Transverse colon (tissue), 4 donors: ENCODE results near the gene SYNJ2. TPM values are rescaled to one million over a fixed set of nuclear protein-coding genes. Genes with fewer than 3 reads are reported as not detected.

Source experiments
- DNase-seq: peaks from one replicate; pipeline ENCODE4 v3.0.0-alpha.2; 2019
- H3K27ac ChIP-seq, 4 donors: fragments of 200-600 bp; sonication (generic); 2 replicates each; pipeline ENCODE4 v1.5.1; 2016 to 2018; ENCODE audit warnings: inconsistent platforms in 4 of 4
- H3K27me3 ChIP-seq: fragments of 200-600 bp; sonication (generic); 2 replicates; pipeline ENCODE4 v1.5.1; 2017; ENCODE audit warnings: inconsistent platforms
- H3K36me3 ChIP-seq, 4 donors: fragments of 200-600 bp; sonication (generic); 2 replicates each; pipeline ENCODE4 v1.5.1; 2017 to 2019; ENCODE audit warnings: inconsistent platforms in 4 of 4
- H3K4me1 ChIP-seq, 4 donors: fragments of 200-600 bp; sonication (generic); 2 replicates each; pipeline ENCODE4 v1.5.1; 2017 to 2020; ENCODE audit warnings: inconsistent platforms in 4 of 4
- H3K4me3 ChIP-seq, 4 donors: fragments of 200-600 bp; sonication (generic); 1 replicate in 1 of 4; 2 replicates in 3 of 4; pipeline versions ENCODE4 v1.5.1 to v1.6.1; 2017 to 2019; ENCODE audit warnings: inconsistent platforms in 4 of 4
- H3K9me3 ChIP-seq, 2 donors: fragments of 200-600 bp; sonication (generic); 2 replicates each; pipeline ENCODE4 v1.5.1; 2017 to 2019; ENCODE audit warnings: inconsistent platforms in 2 of 2
- CTCF ChIP-seq, 5 experiments: fragments of 200-600 bp in 3 of 5; fragments of 450-650 bp in 2 of 5; sonication (generic) in 3 of 5; IDR thresholded peaks; 1 replicate in 2 of 5; 2 replicates in 3 of 5; pipeline ENCODE4 v1.5.1; 2016 to 2017; ENCODE audit warnings: antibody characterized with exemption in 5 of 5, inconsistent platforms in 3 of 5, mild to moderate bottlenecking in 2 of 5, moderate library complexity in 1 of 5
- EP300 ChIP-seq: sonication (generic); formaldehyde crosslinking; IDR thresholded peaks from one replicate; pipeline ENCODE4 v1.6.1; 2017; ENCODE audit warnings: antibody characterized with exemption, low read depth
- POLR2A ChIP-seq: fragments of 450-650 bp; IDR thresholded peaks from one replicate; pipeline ENCODE4 v1.6.1; 2016; ENCODE audit warnings: antibody characterized with exemption, mild to moderate bottlenecking, moderate library complexity
- POLR2AphosphoS5 ChIP-seq, 3 donors: sonication (generic); formaldehyde crosslinking; IDR thresholded peaks; one replicate each; pipeline ENCODE4 v1.6.1; 2016; ENCODE audit warnings: antibody characterized with exemption in 3 of 3
- WGBS, 2 donors: methylation state at CpG; one replicate each; pipeline ENCODE4 v1.1.5; 2018; ENCODE audit warnings: low coverage in 1 of 2; 5-methylcytosine and 5-hydroxymethylcytosine counted together
- in situ Hi-C, 4 donors: fragments of 200-750 bp; cut with MboI; loops; one replicate each; pipeline versions ENCODE4 v1.15.0 to v1.15.1; 2017; ENCODE audit warnings: low sequenced_read_pairs in 3 of 4, low pct_ligation_motif_present in 1 of 4, low pct_unique_long_range_greater_than_20kb in 1 of 4
- intact Hi-C: fragments of 100-400 bp; cut with DNase I; formaldehyde crosslinking; loops from one replicate; pipeline ENCODE4 v1.15.1; 2023; ENCODE audit warnings: low total_unique reads
- total RNA-seq, 4 donors: library from RNA; depleted of rRNA; stranded (reverse); fragments of >200 nt; gene quantifications; one replicate each; pipeline ENCODE4 v1.1.0, GENCODE V29; 2016

Gene SYNJ2
- total RNA-seq, 4 donors from 2014 or later: 27.8 to 42.6 (median 31.8) TPM

GRCh38 chr6:157980288-157981131 lies 1.2 kb upstream of the SYNJ2 start:
- no peak for TF ChIP-seq CTCF (IDR thresholded peaks at IDR 0.05)
- no peak for TF ChIP-seq POLR2A
- TF ChIP-seq POLR2AphosphoS5 (IDR thresholded peaks at IDR 0.05): no peak
- TF ChIP-seq EP300: no peak
- 46% methylated on average over 19 of the region's 19 CpGs; no CpG with 5 or more reads in 1 of the 2 donors for WGBS, 2 donors
- Histone ChIP-seq H3K4me3 (peak overlapping the region in 3 of 4 donors; percentile 64 to 94 (median 80)), H3K27me3 (no peaks in the 10 kb centered on the region), H3K36me3 (no peaks in the 10 kb centered on the region), H3K27ac (peak overlapping the region; percentile 85 to 94 (median 90)), H3K9me3 (no peaks in the 10 kb centered on the region), H3K4me1 (peaks cover 10 to 43% (median 25%) of the 10 kb centered on the region in 4 donors)
- DNase-seq: no peak
- intact Hi-C loops: loop anchor here (10.0 kb wide), 1 partner anchor 94 kb away; no protein-coding TSS in a partner anchor
- in situ Hi-C loops: no loop called here

DNA sequence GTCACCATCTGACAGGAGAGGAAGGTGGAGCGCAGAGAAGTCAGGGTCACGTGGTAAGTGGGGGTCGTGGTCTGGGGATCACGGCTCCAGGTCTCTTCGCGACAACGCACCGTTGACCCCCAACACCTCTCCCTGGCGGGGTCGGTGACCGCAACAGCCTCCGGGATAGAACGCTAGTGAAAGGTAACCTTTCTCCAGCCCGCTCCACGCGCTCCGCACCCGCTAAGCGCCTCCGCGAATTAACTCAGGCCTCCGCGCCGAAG lies 600 bp upstream of the SYNJ2 start:
- TF ChIP-seq POLR2AphosphoS5 (IDR thresholded peaks at IDR 0.05) (peak in 1 of 3 donors; percentile 10), POLR2A (no peak), EP300 (no peak), CTCF (IDR thresholded peaks at IDR 0.05) (no peak)
- H3K27me3 ChIP-seq: no peaks in the 10 kb centered on the region
- no peaks in the 10 kb centered on the region for H3K9me3 ChIP-seq
- peaks cover 10 to 49% (median 31%) of the 10 kb centered on the region in 4 donors for H3K4me1 ChIP-seq
- H3K36me3 ChIP-seq: no peaks in the 10 kb centered on the region
- H3K27ac ChIP-seq: peak overlapping the region; percentile 85 to 94 (median 90)
- intact Hi-C loops (loop anchor here (10.0 kb wide), 1 partner anchor 94 kb away; no protein-coding TSS in a partner anchor), in situ Hi-C loops (no loop called here)
- peak; percentile 45 for DNase-seq
- H3K4me3 ChIP-seq: peak overlapping the region; percentile 64 to 94 (median 82)
- 7% methylated on average over 24 of the region's 24 CpGs; no CpG with 5 or more reads in 1 of the 2 donors for WGBS, 2 donors

DNA sequence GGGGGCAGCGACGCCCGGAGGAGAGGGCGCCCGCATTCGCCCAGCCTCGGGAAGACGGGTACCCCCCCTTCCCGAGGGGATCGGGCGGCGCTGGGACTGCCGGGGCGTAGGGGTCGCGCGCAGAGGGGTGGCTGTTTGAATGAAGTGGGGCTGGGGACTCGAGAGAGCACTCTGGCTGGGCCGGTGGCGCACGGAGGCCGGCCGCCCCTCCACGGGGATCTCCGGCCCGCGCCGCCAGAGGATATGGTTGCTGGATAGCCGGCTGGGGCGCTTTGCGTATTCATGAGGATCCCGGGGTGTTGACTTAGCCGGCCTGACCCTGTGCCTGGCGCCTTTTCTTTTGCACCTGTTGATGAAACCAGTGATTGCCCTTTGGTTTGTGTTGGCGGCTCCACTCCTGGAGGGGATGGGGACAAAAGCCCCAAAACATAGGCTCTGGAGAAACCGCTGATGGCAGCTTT lies 469 bp downstream of the SYNJ2 start:
- intact Hi-C loops (loop anchor here (10.0 kb wide), 1 partner anchor 93 kb away; no protein-coding TSS in a partner anchor), in situ Hi-C loops (no loop called here)
- no peaks in the 10 kb centered on the region for H3K27me3 ChIP-seq
- DNase-seq: peak; percentile 68
- peak overlapping the region; percentile 85 to 94 (median 90) for H3K27ac ChIP-seq
- no peaks in the 10 kb centered on the region for H3K9me3 ChIP-seq
- no peak for TF ChIP-seq CTCF (IDR thresholded peaks at IDR 0.05)
- no peak for TF ChIP-seq POLR2AphosphoS5 (IDR thresholded peaks at IDR 0.05)
- TF ChIP-seq POLR2A: no peak
- no peak for TF ChIP-seq EP300
- no peaks in the 10 kb centered on the region for H3K36me3 ChIP-seq
- peaks cover 10 to 53% (median 35%) of the 10 kb centered on the region in 4 donors for H3K4me1 ChIP-seq
- H3K4me3 ChIP-seq: peak overlapping the region; percentile 64 to 94 (median 82)
- 1% methylated on average over 30 of the region's 36 CpGs; no CpG with 5 or more reads in 1 of the 2 donors for WGBS, 2 donors
